Measurements from ENCODE around the gene KRTAP5-3.
"Not testable (repeated sequence)": the region's sequence is repeated elsewhere in the genome, so short reads cannot be mapped to it uniquely, and the experiment has no call there.

Gene KRTAP5-3

DNA sequence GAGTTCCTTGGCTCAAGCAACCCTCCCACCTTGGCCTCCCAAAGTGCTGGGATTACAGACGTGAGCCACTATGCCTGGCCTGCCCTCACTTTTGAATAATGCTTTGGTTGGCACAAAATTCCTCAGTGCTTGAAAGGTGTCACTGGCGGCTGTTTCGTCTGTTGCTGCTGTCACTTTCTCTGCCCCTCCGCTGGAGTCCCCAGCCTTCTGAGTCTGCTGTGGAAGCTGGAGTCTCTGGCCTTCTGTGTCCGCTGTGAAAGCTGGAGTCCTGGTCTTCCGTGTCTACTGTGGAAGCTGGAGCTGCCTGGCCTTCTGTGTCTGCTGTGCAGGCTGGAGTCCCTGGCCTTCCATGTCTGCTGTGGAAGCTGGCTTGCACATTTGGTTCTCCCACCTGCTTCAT is 18.3 kb downstream of the KRTAP5-3 start:
- H3K4me3 ChIP-seq (ENCODE audit: low read depth, low read length): no peak overlapping the region
- DNase-seq (ENCODE audit: low read depth): no peak
- TF ChIP-seq, protein P1, sequence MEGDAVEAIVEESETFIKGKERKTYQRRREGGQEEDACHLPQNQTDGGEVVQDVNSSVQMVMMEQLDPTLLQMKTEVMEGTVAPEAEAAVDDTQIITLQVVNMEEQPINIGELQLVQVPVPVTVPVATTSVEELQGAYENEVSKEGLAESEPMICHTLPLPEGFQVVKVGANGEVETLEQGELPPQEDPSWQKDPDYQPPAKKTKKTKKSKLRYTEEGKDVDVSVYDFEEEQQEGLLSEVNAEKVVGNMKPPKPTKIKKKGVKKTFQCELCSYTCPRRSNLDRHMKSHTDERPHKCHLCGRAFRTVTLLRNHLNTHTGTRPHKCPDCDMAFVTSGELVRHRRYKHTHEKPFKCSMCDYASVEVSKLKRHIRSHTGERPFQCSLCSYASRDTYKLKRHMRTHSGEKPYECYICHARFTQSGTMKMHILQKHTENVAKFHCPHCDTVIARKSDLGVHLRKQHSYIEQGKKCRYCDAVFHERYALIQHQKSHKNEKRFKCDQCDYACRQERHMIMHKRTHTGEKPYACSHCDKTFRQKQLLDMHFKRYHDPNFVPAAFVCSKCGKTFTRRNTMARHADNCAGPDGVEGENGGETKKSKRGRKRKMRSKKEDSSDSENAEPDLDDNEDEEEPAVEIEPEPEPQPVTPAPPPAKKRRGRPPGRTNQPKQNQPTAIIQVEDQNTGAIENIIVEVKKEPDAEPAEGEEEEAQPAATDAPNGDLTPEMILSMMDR (IDR thresholded peaks at IDR 0.05; ENCODE audit: low read depth, low read length, missing control alignments): no peak
- in situ Hi-C loops (cut with HindIII; ENCODE audit: low sequenced_read_pairs): no loop called here

DNA sequence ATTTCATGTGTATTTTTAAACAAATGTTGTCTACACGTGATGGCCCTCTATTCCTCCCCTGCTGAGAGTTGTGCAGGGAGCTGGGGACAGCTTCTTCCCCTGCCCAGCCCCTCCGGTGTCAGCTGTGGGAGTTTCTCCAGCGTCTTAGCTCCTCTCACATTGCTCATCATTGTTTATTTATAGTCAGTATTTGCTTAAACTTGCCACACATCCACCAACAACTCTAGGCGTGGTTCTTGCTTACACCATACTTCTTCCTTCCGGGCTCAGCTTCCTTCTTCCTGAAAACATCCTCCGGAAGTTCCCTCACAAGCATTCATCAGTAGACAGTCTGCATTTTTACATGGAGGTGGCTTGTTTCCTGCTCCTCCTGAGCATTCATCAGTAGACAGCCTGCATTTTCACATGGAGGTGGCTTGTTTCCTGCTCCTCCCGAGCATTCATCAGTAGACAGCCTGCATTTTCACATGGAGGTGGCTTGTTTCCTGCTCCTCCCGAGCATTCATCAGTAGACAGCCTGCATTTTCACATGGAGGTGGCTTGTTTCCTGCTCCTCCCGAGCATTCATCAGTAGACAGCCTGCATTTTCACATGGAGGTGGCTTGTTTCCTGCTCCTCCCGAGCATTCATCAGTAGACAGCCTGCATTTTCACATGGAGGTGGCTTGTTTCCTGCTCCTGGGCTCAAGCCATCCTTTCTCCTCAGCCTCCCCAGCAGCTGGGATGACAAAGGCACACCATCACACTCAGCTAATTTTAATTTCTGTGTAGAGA is 18.9 kb downstream of the KRTAP5-3 start:
- H3K4me3 ChIP-seq (ENCODE audit: low read depth, low read length); DNase-seq (ENCODE audit: low read depth); in situ Hi-C loops (cut with HindIII; ENCODE audit: low sequenced_read_pairs): not testable (repeated sequence)

DNA sequence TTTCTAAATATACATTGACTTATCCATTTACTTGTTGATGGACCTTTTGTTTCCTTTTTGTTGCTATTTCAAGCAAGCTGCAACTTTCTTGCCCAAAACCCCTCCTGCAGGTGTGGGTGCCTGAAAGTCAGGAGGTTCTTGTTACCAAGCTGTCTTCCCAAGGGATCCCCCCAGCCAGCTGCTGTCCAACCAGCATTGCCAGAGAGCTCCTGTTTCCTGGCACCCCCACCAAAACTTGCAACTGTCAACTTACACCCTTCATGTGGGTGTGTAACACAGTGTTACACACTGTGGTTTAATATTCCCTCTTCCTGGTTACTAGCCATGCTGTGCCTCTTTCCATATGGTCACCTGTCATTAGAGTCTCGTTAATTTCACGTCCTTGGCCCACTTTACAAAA is 21.6 kb downstream of the KRTAP5-3 start:
- TF ChIP-seq, protein P1 (IDR thresholded peaks at IDR 0.05; ENCODE audit: low read depth, low read length, missing control alignments): no peak
- H3K4me3 ChIP-seq (ENCODE audit: low read depth, low read length): no peak overlapping the region
- no peak for DNase-seq (ENCODE audit: low read depth)
- in situ Hi-C loops (cut with HindIII; ENCODE audit: low sequenced_read_pairs): no loop called here

DNA sequence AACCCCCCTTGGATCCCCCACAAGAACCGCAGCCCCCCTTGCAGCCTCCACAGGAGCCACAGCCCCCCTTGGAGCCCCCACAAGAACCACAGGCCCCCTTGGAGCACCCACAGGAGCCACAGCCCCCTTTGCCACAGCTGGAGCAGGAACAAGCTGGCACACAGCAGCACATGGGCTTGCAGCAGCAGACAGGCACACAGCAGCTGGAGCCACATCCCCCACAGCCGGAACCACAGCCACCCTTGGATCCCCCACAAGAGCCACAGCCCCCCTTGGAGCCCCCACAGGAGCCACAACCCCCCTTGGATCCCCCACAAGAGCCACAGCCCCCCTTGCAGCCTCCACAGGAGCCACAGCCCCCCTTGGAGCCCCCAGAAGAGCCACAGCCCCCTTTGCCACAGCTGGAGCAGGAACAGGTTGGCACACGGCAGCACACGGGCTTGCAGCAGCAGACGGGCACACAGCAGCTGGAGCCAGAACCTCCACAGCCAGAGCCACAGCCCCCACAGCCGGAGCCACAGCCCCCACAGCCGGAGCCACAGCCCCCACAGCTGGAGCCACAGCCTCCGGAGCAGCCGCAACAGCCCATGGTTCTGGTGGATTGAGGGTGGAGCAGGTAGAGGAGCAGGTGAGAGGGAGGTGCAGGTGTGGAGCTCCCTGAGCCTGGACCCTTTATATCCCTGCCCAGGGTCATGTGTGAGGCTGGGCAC is 23.4 kb downstream of the KRTAP5-3 start, which contains the start of gene KRTAP5-1:
TSS of gene KRTAP5-1 (minus strand) at position 623 of the 710 bp plus-strand sequence. CDS start at position 589, 34 bp downstream.
- H3K4me3 ChIP-seq (ENCODE audit: low read depth, low read length); in situ Hi-C loops (cut with HindIII; ENCODE audit: low sequenced_read_pairs); DNase-seq (ENCODE audit: low read depth): not testable (repeated sequence)

DNA sequence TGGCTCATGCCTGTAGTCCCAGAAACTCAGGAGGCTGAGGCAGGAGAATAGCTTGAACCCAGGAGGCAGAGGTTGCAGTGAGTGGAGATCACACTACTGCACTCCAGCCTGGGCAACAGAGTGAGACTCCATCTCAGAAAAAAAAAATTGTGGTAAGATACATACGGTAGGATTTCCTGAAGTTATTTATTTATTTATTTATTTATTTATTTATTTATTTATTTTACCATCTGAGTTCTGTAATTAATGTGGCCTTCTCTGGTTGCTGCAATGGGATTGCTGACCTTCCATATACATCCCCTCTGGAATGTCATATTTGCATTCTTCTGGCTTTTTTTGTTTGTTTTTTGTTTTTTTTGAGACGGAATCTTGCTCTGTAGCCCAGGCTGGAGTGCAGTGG is 25.4 kb downstream of the KRTAP5-3 start:
- in situ Hi-C loops (cut with HindIII; ENCODE audit: low sequenced_read_pairs); DNase-seq (ENCODE audit: low read depth); H3K4me3 ChIP-seq (ENCODE audit: low read depth, low read length): not testable (repeated sequence)

DNA sequence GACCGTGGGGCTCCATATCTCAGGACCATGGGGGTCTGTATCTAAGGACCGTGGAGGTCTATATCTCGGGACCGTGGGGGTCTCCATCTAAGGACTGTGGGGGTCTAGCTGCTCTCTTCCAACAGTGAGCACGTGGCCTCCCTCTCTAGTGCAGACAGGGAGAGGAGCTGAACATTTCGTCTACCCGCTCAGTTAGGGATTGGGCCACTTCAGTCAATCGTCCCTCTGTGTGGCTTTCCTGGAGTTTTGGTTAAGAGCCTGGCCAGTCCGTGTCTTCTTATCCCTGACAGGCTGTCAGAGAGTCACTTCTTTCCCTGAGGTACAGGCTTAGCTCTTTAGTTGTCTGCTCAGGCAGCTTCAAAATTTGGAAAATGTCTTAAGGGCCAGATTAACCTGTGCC is 26.3 kb downstream of the KRTAP5-3 start:
- H3K4me3 ChIP-seq (ENCODE audit: low read depth, low read length): no peak overlapping the region
- in situ Hi-C loops (cut with HindIII; ENCODE audit: low sequenced_read_pairs): no loop called here
- TF ChIP-seq, protein P1 (IDR thresholded peaks at IDR 0.05; ENCODE audit: low read depth, low read length, missing control alignments): no peak
- no peak for DNase-seq (ENCODE audit: low read depth)

DNA sequence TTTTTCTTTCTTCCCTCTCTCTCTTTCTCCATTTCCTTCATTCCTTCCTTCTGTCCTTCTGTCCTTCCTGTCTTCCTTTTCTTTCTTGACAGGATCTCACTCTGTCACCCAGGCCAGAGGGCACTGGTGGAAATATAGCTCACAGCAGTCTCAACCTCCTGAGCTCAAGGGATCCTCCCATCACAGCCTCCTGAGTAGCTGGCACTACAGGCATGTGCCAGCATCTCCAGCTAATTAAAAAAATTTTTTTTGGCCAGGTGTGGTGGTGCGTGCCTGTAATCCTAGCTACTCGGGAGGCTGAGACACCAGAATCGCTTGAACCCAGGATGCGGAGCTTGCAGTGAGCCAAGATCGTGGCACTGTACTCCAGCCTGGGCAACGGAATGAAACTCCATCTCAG is 31.4 kb downstream of the KRTAP5-3 start:
- in situ Hi-C loops (cut with HindIII; ENCODE audit: low sequenced_read_pairs): no loop called here
- TF ChIP-seq, protein P1 (IDR thresholded peaks at IDR 0.05; ENCODE audit: low read depth, low read length, missing control alignments): no peak

DNA sequence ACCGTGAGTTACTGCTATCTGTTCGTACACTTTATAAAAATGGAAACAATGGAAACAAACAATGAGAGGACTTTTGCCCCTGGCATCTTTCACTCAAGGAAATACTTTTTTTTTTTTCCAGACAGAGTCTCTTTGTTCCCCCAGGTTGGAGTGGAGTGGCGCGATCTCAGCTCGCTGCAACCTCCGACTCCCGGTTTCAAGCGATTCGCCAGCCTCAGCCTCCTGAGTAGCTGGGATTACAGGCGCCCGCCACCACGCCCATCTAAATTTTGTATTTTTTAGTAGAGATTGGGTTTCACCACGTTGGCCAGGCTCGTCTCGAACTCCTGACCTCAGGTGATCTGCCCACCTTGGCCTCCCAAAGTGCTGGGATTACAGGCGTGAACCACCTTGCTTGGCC is 32.5 kb downstream of the KRTAP5-3 start:
- DNase-seq (ENCODE audit: low read depth); in situ Hi-C loops (cut with HindIII; ENCODE audit: low sequenced_read_pairs); H3K4me3 ChIP-seq (ENCODE audit: low read depth, low read length): not testable (repeated sequence)

More for the DNA sequence above, 31.4 kb downstream of the KRTAP5-3 start:
- H3K4me3 ChIP-seq (ENCODE audit: low read depth, low read length): no peak overlapping the region
- DNase-seq (ENCODE audit: low read depth): no peak

All from astrocyte of the cerebellum (primary cell).